Activated CD8-positive, alpha-beta T cell treated with anti-CD3 and anti-CD28 coated beads, Interleukin-2, amount 10 ng/mL, durations not matched to agents 7 days and 5 days (primary cell): ENCODE data around the gene C5orf22. TPM values are rescaled to one million over a fixed set of nuclear protein-coding genes. Genes with fewer than 3 reads are reported as not detected.
"Not testable (repeated sequence)": the region's sequence is repeated elsewhere in the genome, so short reads cannot be mapped to it uniquely, and the experiment has no call there.

Experiments
- ATAC-seq: fragments of 150-1000 bp; cut with Tn5 transposase; one replicate; pipeline ENCODE4 v1.10.0; 2021; ENCODE audit warnings: moderate library complexity
- CTCF ChIA-PET: fragments of 350-600 bp; sonication (Branson Sonifier 250); formaldehyde crosslinking; loops from one replicate; lab custom pipeline; 2021; ENCODE audit warnings: antibody characterized with exemption; lab: Charles Lee
- POLR2A ChIA-PET: fragments of 350-600 bp; sonication (Branson Sonifier 250); formaldehyde crosslinking; loops from one replicate; lab custom pipeline; 2021; ENCODE audit warnings: antibody characterized with exemption; lab: Charles Lee
- DNase-seq: peaks from one replicate; pipeline ENCODE4 v3.0.0-alpha.2; 2020
- H3K27ac Mint-ChIP-seq: one replicate; pipeline ENCODE4 v1.8.0; 2021; ENCODE audit warnings: mild to moderate bottlenecking, mixed read lengths
- H3K27me3 Mint-ChIP-seq: one replicate; pipeline ENCODE4 v1.8.0; 2021; ENCODE audit warnings: low read depth, mixed read lengths
- H3K36me3 Mint-ChIP-seq: one replicate; pipeline ENCODE4 v1.8.0; 2021; ENCODE audit warnings: low read depth, mixed read lengths
- H3K4me1 Mint-ChIP-seq: one replicate; pipeline ENCODE4 v1.8.0; 2021; ENCODE audit warnings: low read depth, mixed read lengths
- H3K4me3 Mint-ChIP-seq: one replicate; pipeline ENCODE4 v1.8.0; 2021; ENCODE audit warnings: mild to moderate bottlenecking, mixed read lengths
- H3K9me3 Mint-ChIP-seq: one replicate; pipeline ENCODE4 v1.8.0; 2022; ENCODE audit warnings: mixed read lengths; ENCODE audit not compliant: insufficient read depth
- total RNA-seq, 2 experiments: library from RNA; stranded (reverse); gene quantifications; one replicate each; pipeline ENCODE4 v1.2.3, GENCODE V29; 2021

C5orf22 gene
- total RNA-seq, 2 experiments from 2014 or later, result 22.4 to 23.7 TPM

DNA sequence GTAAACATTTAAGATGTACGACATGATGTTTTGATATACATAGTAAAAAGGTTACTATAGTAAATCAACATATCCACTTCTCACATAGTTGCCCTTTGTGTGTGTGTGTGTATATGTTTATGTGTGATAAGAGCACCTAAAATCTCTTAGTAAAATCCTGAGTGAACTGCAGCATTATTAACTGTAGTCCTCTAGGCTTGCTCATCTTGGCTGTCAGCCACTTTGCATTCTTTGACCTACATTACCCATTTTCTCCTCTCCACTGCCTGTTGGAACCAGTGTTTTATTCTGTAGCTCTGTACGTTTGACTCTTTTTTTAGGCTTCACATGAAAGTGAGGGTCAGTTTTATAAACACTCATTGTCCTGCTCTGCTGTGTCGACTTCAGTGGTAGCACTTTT lies 24.4 kb downstream of the C5orf22 start:
- no peaks in the 10 kb centered on the region for H3K9me3 Mint-ChIP-seq
- no peak for DNase-seq
- H3K27me3 Mint-ChIP-seq, result no peaks in the 10 kb centered on the region
- ATAC-seq, result no peak
- H3K4me3 Mint-ChIP-seq, result no peak overlapping the region
- peaks cover 46% of the 10 kb centered on the region for H3K36me3 Mint-ChIP-seq
- CTCF ChIA-PET, result no interaction called here
- no peak overlapping the region for H3K27ac Mint-ChIP-seq
- POLR2A ChIA-PET, result no interaction called here
- H3K4me1 Mint-ChIP-seq, result no peaks in the 10 kb centered on the region

DNA sequence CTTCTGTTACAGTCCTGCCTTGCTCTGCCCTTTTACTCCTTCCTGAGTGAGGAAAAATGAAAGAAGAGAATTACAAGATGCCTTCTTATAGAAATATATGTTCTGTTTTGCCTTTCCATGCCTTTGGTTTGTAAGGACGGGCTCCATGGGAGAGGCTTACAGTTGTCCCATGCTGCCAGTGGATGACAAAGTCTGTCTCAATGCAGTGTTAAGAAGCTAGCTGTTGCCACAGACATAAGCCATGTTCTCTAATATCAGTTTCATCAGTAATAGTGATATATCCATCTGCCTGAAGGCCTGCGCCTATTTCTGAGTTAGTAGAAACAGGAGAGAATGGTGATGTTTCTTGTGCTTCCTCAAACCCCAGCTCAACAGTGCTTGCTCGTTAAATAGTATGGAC lies 27.8 kb downstream of the C5orf22 start:
- H3K27ac Mint-ChIP-seq, result no peak overlapping the region
- ChIA-PET CTCF (no interaction called here), POLR2A (no interaction called here)
- peaks cover 1% of the 10 kb centered on the region for H3K9me3 Mint-ChIP-seq
- H3K4me1 Mint-ChIP-seq, result no peaks in the 10 kb centered on the region
- no peak for ATAC-seq
- no peak for DNase-seq
- no peak overlapping the region for H3K4me3 Mint-ChIP-seq
- H3K36me3 Mint-ChIP-seq, result peaks cover 21% of the 10 kb centered on the region
- no peaks in the 10 kb centered on the region for H3K27me3 Mint-ChIP-seq

DNA sequence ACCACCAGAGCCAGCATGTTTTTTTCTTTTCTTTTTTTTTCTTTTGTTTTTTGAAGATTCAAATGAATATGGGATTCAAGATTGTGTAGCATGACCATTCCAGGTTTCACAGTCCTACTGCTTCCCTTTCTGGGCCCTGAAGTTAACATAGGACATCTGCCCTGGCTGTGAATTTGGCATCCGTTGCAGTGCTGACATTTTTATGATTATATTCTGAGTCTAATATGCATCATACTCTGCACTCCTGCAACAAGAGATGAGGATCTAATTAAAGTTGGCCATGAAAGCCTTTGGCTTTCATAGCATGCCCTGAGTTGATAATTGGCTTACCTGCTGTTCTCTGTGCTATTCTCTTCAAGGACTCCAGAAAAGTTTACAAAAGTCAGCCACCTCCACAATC lies 29.8 kb downstream of the C5orf22 start:
- POLR2A ChIA-PET, result no interaction called here
- H3K4me1 Mint-ChIP-seq, result no peaks in the 10 kb centered on the region
- H3K9me3 Mint-ChIP-seq, result peaks cover 6% of the 10 kb centered on the region
- H3K27ac Mint-ChIP-seq, result no peak overlapping the region
- no peak for DNase-seq
- H3K27me3 Mint-ChIP-seq, result no peaks in the 10 kb centered on the region
- no peak for ATAC-seq
- peaks cover 5% of the 10 kb centered on the region for H3K36me3 Mint-ChIP-seq
- H3K4me3 Mint-ChIP-seq, result no peak overlapping the region
- CTCF ChIA-PET, result no interaction called here

DNA sequence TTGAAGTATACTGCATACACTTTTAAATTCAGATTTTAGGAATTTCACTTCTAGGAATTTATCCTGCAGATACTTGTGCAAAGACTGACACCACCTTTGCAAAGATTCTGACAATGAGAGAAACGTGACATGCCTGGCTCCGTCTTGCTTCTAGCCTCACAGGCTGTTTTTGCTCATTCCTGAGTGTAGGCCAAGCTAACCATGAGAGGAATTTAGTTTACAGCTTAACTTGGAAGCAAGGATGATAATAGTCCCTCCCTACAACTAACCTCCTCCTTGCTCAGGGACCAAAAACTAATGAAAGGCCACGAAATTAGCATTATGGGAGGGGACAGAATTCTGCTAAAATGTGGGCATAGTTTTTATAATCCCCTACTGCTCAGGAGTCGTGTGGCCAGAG lies 31.1 kb downstream of the C5orf22 start:
- H3K36me3 Mint-ChIP-seq, result peaks cover under 1% of the 10 kb centered on the region
- no peak overlapping the region for H3K4me3 Mint-ChIP-seq
- CTCF ChIA-PET, result no interaction called here
- H3K27ac Mint-ChIP-seq, result no peak overlapping the region
- H3K9me3 Mint-ChIP-seq, result peaks cover 6% of the 10 kb centered on the region
- DNase-seq (no peak), ATAC-seq (no peak)
- H3K4me1 Mint-ChIP-seq, result no peaks in the 10 kb centered on the region
- POLR2A ChIA-PET, result no interaction called here
- no peaks in the 10 kb centered on the region for H3K27me3 Mint-ChIP-seq

DNA sequence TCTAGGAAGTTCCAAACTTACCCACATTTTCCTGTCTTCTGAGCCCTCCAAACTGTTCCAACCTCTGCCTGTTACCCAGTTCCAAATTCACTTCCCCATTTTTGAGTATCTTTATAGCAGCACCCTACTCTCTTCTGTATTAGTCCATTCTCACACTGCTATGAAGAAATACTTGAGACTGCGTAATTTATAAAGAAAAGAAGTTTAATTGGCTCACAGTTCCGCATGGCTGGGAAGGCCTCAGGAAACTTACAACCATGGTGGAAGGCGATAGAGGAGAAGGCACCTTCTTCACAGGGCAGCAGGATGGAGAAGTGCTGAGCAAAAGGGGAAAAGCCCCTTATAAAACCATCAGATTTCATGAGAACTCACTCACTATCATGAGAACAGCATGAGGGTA lies 34.3 kb downstream of the C5orf22 start:
- H3K4me3 Mint-ChIP-seq, H3K4me1 Mint-ChIP-seq, ATAC-seq, H3K9me3 Mint-ChIP-seq, H3K36me3 Mint-ChIP-seq, POLR2A ChIA-PET, H3K27ac Mint-ChIP-seq, DNase-seq, CTCF ChIA-PET, H3K27me3 Mint-ChIP-seq: not testable (repeated sequence)

DNA sequence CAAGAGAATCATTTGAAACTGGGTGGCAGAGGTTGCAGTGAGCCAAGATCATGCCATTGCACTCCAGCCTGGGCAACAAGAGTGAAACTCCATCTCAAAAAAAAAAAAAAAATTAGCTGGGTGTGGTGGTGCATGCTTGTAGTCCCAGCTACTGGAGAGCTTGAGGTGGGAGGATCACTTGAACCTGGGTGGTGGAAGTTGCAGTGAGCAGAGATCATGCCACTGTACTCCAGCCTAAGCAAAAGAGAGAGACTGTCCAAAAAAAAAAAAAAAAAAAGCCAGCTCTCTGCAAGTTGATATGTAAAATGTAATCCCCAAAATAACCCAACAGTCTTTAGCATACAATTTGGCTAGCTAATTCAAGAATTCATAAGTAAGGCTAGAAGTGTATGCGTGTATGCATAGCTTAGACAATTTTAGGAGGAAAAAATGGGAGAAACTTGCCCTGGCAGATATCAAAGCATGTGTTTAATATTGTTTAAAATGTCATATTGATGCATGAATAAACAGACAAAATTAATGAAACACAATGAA lies 36.3 kb downstream of the C5orf22 start:
- POLR2A ChIA-PET, result no interaction called here
- no peak overlapping the region for H3K27ac Mint-ChIP-seq

DNA sequence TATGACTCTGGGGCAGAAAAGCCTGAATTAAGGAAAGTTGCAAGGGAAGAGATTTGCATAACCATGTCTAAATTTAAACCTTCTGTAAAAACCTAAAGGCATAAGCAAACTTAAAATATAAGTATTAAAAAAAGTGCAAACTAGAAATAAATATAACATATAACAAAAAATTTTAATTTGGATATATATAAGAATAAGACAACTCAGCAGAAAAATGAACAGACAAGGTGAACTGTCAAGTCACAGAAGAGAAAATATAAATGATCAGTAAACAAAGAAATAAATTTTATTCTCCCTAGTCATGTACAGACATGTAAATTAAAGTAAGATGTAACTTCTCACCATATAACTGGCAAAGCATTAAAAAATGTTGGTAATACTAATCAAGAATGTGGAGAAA lies 37.0 kb downstream of the C5orf22 start:
- DNase-seq, result no peak
- no peaks in the 10 kb centered on the region for H3K4me1 Mint-ChIP-seq
- no peak overlapping the region for H3K27ac Mint-ChIP-seq
- no peaks in the 10 kb centered on the region for H3K36me3 Mint-ChIP-seq
- ATAC-seq, result no peak
- H3K9me3 Mint-ChIP-seq, result peaks cover 6% of the 10 kb centered on the region
- CTCF ChIA-PET, result no interaction called here
- no peak overlapping the region for H3K4me3 Mint-ChIP-seq
- H3K27me3 Mint-ChIP-seq, result peaks cover 3% of the 10 kb centered on the region
- POLR2A ChIA-PET, result no interaction called here

More for the DNA sequence above, 36.3 kb downstream of the C5orf22 start:
- DNase-seq (no peak), ATAC-seq (no peak)
- Mint-ChIP-seq H3K4me1 (no peaks in the 10 kb centered on the region), H3K27me3 (peaks cover 3% of the 10 kb centered on the region), H3K4me3 (no peak overlapping the region), H3K9me3 (peaks cover 6% of the 10 kb centered on the region), H3K36me3 (no peaks in the 10 kb centered on the region)
- CTCF ChIA-PET, result no interaction called here

DNA sequence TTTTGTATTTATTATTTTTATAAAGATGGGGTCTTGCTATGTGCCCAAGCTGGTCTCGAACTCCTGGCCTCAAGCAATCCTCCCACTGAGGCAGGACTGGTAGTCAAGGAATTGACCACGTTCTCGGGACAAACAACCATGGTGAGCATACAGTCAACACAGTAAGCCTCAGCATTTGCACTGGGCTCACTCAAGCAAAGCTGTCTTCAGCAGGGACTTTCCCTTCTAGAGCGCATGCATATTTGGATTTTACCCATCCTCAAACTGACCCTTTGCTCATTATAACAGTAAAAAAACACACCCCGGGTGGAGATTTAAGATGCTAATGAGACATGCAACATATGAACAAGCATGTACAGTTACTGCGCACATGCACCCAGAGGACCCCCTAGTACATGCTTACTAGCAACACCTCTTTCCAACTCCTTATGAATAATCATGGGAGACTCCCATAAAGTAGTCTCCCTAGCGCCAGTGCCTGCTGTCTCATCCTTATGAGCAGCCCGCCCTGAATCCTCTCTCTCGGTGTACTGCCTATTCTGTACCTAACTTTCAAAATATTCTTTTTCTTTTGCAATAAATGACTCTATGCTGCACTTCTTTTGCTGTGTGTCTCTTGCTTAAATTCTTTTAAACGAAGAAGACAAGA lies 41.5 kb downstream of the C5orf22 start:
- Mint-ChIP-seq H3K27me3 (peaks cover 9% of the 10 kb centered on the region), H3K36me3 (no peaks in the 10 kb centered on the region), H3K4me1 (no peaks in the 10 kb centered on the region), H3K4me3 (no peak overlapping the region), H3K27ac (no peak overlapping the region), H3K9me3 (no peaks in the 10 kb centered on the region)
- DNase-seq (no peak), ATAC-seq (no peak)
- POLR2A ChIA-PET, result no interaction called here
- CTCF ChIA-PET, result interaction anchor here (0.6 kb wide), 1 partner anchor 690 kb away, joined by 3 read pairs; no protein-coding TSS in a partner anchor

DNA sequence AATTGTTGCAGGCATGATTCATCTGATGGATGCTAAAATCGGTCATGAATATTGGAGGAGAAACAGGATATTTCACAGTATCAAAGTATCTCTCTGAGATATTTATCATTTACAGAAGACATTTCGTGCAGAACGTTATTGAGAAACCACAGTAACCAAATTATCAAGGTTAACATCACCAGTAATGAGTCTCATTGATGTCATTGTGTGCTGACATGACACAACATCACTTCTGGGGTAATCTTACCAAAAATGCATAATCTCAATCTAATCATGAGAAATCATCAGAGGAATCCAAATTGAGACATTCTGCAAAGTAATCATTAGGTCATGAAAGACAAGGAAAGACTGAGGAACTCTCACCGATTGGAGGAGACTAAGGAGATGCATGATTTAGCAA lies 42.7 kb downstream of the C5orf22 start:
- CTCF ChIA-PET, result no interaction called here
- peaks cover 9% of the 10 kb centered on the region for H3K27me3 Mint-ChIP-seq
- POLR2A ChIA-PET, result no interaction called here
- H3K36me3 Mint-ChIP-seq, result no peaks in the 10 kb centered on the region
- no peaks in the 10 kb centered on the region for H3K9me3 Mint-ChIP-seq
- H3K4me3 Mint-ChIP-seq, result no peak overlapping the region
- no peak overlapping the region for H3K27ac Mint-ChIP-seq
- no peak for ATAC-seq
- DNase-seq, result no peak
- no peaks in the 10 kb centered on the region for H3K4me1 Mint-ChIP-seq

DNA sequence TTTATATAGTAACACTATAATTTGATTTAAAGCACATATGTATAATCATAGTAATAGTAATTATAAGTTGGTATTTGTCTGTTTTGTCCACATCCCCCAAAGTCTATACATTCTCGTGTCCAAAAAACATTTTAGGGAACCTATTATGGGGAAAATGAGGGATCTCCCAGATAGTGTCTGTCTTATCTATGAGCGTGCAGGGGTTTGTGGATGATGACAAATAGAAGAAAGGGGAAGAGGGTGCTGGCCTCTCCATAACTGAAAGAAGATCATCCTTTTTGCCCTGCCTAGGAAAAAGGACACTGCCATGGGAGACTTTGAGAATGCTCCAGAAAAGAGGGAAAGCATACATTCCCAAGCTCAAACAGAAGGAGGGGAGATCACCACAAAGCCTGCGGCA lies 45.3 kb downstream of the C5orf22 start:
- no peak overlapping the region for H3K27ac Mint-ChIP-seq
- H3K4me3 Mint-ChIP-seq, result no peak overlapping the region
- POLR2A ChIA-PET, result no interaction called here
- no peaks in the 10 kb centered on the region for H3K36me3 Mint-ChIP-seq
- H3K4me1 Mint-ChIP-seq, result no peaks in the 10 kb centered on the region
- no peaks in the 10 kb centered on the region for H3K9me3 Mint-ChIP-seq
- DNase-seq (no peak), ATAC-seq (no peak)
- H3K27me3 Mint-ChIP-seq, result peaks cover 8% of the 10 kb centered on the region
- CTCF ChIA-PET, result no interaction called here

DNA sequence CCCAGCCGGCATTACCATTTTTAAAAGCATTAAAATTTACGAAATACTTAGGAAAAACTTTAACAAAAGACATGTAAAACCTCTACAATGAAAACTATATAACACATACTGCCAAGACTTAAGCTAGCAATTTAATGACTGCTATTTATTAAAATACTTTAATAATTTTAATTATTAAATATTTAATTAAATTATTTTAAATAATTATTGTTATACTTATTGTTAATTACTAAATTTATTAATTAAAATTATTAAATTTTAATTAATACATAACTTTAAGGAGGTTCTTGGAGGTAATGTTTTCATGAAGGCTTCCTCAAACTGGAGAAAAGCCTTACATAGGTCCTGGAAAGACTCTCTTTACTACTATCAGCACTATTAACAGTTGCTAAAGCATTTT lies 47.5 kb downstream of the C5orf22 start:
- ChIA-PET POLR2A (no interaction called here), CTCF (interaction anchor here (1.5 kb wide), 2 partner anchors 498 to 513 kb away, joined by 5 to 9 read pairs; no protein-coding TSS in a partner anchor)
- DNase-seq (no peak), ATAC-seq (no peak)
- no peak overlapping the region for H3K4me3 Mint-ChIP-seq
- no peaks in the 10 kb centered on the region for H3K9me3 Mint-ChIP-seq
- no peaks in the 10 kb centered on the region for H3K4me1 Mint-ChIP-seq
- no peaks in the 10 kb centered on the region for H3K36me3 Mint-ChIP-seq
- H3K27ac Mint-ChIP-seq, result no peak overlapping the region
- H3K27me3 Mint-ChIP-seq, result peaks cover 9% of the 10 kb centered on the region

DNA sequence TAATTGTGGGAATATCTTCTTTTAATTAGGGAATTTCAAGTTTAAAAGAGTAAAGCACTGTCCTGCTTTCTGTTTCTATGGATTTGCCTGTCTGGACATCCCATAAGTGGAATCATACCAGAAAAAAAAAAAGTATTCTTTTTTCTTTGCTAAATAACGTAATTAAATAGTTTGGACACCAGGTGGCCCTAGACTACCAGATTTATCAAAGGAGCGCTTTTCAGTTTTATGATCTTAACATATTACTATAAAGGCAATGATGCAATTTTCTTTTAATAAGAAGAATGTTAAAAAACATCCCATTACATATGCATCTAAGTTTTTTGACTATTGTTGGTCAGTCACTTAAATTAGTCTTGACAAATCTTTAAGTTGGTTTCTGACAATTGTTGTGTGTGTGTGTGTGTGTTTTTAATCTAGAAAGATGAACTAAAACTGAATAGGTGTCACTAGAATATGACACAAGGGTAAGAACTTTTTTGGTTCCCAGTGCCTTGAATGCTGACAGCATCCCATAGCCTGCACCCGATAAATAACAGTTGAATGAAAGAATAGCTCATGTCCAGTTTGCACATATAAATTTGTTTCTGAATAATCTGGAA lies 49.5 kb downstream of the C5orf22 start:
- Mint-ChIP-seq H3K36me3 (no peaks in the 10 kb centered on the region), H3K4me3 (no peak overlapping the region), H3K27ac (no peak overlapping the region), H3K4me1 (no peaks in the 10 kb centered on the region), H3K9me3 (no peaks in the 10 kb centered on the region), H3K27me3 (peaks cover 13% of the 10 kb centered on the region)
- ChIA-PET POLR2A (no interaction called here), CTCF (interaction anchor here (1.6 to 2.1 kb wide), 3 partner anchors 228 to 511 kb away, joined by 4 to 7 read pairs (median 6); no protein-coding TSS in a partner anchor)
- DNase-seq (peak; percentile 23), ATAC-seq (no peak)
